K562 (cell line): ENCODE measurements around the gene SHB. TPM values are rescaled to one million over a fixed set of nuclear protein-coding genes. Genes with fewer than 3 reads are reported as not detected.

Experiments
- ATF3 ChIP-seq, 2 experiments: fragments of 450-650 bp in 1 of 2; sonication (generic) in 1 of 2; formaldehyde crosslinking in 1 of 2; IDR thresholded peaks in 1 of 2; conservative IDR thresholded peaks in 1 of 2; 2 replicates each; pipeline versions ENCODE4 v1.6.1 to v1.8.1; 2016 to 2023; ENCODE audit warnings: mild to moderate bottlenecking in 2 of 2, moderate library complexity in 2 of 2, inconsistent platforms in 1 of 2, missing genetic modification reagents in 1 of 2
- CREB3L1 ChIP-seq: fragments of 450-650 bp; IDR thresholded peaks from 2 replicates; pipeline ENCODE4 v1.6.1; 2014; ENCODE audit warnings: low read depth, mild to moderate bottlenecking, moderate library complexity, borderline replicate concordance
- ERF ChIP-seq: fragments of 450-650 bp; formaldehyde crosslinking; IDR thresholded peaks from 2 replicates; pipeline ENCODE4 v1.4.0; 2020; ENCODE audit warnings: mild to moderate bottlenecking, mixed read lengths
- IRF2 ChIP-seq: sonication (generic); formaldehyde crosslinking; IDR thresholded peaks from 2 replicates; pipeline ENCODE4 v1.8.1; 2022; ENCODE audit warnings: mild to moderate bottlenecking, missing genetic modification reagents
- KAT2B ChIP-seq: IDR thresholded peaks from one replicate; pipeline ENCODE4 v1.6.1; 2012; ENCODE audit warnings: low read depth, mild to moderate bottlenecking, control low read depth, inconsistent platforms, low read length, moderate library complexity
- LEF1 ChIP-seq: fragments of 450-650 bp; IDR thresholded peaks from 2 replicates; pipeline ENCODE4 v1.6.1; 2016; ENCODE audit warnings: mild to moderate bottlenecking
- MAFK ChIP-seq: IDR thresholded peaks from 2 replicates; pipeline ENCODE4 v1.6.1; 2011; ENCODE audit warnings: low read length, improper control_type of control experiment
- NBN ChIP-seq: fragments of 450-650 bp; IDR thresholded peaks from 2 replicates; pipeline ENCODE4 v1.6.1; 2016; ENCODE audit warnings: low read depth, mild to moderate bottlenecking
- NONO ChIP-seq, 2 experiments: fragments of 200-400 bp in 1 of 2; fragments of 450-650 bp in 1 of 2; formaldehyde crosslinking in 1 of 2; IDR thresholded peaks; 2 replicates each; pipeline ENCODE4 v1.6.1; 2017; ENCODE audit warnings: low read depth in 2 of 2, mild to moderate bottlenecking in 2 of 2, moderate library complexity in 2 of 2, low read length in 1 of 2
- NR1H2 ChIP-seq: sonication (generic); formaldehyde crosslinking; IDR thresholded peaks from 2 replicates; pipeline ENCODE4 v1.4.0; 2020; ENCODE audit warnings: mild to moderate bottlenecking, missing genetic modification reagents
- RAD51 ChIP-seq: fragments of 450-650 bp; IDR thresholded peaks from 2 replicates; pipeline ENCODE4 v1.7.1; 2016; ENCODE audit warnings: low read depth, mild to moderate bottlenecking, borderline replicate concordance
- RNF219 ChIP-seq: fragments of 250-450 bp; sonication (Bioruptor Pico); IDR thresholded peaks from 2 replicates; pipeline ENCODE4 v1.5.0; 2022; ENCODE audit warnings: mild to moderate bottlenecking
- TAF9B ChIP-seq: fragments of 450-650 bp; IDR thresholded peaks from 2 replicates; pipeline ENCODE4 v1.6.1; 2018; ENCODE audit warnings: mild to moderate bottlenecking; ENCODE audit not compliant: partially characterized antibody
- ZMIZ1 ChIP-seq, 2 experiments: fragments of 150-350 bp in 1 of 2; IDR thresholded peaks; 2 replicates each; pipeline ENCODE4 v1.6.1; 2012 to 2016; ENCODE audit warnings: low read depth in 2 of 2, low read length in 2 of 2, mild to moderate bottlenecking in 1 of 2, moderate library complexity in 1 of 2
- ZNF431 ChIP-seq: sonication (generic); formaldehyde crosslinking; IDR thresholded peaks from 2 replicates; pipeline ENCODE4 v1.8.0; 2022; ENCODE audit warnings: mild to moderate bottlenecking, missing genetic modification reagents
- ZNF551 ChIP-seq: fragments of 250-450 bp; sonication (Bioruptor Pico); IDR thresholded peaks from 2 replicates; pipeline ENCODE4 v1.5.0; 2021; ENCODE audit warnings: mild to moderate bottlenecking, moderate library complexity
- polyA plus RNA-seq, 8 experiments: library from polyadenylated mRNA; depleted of rRNA in 4 of 8; stranded (reverse) in 5 of 8; unstranded in 3 of 8; fragments of >200 nt; fragmentation: Nextera tagmentation in 2 of 8; fragmentation: Illumina TruSeq in 1 of 8; extraction: Ambion mirVana in 2 of 8; extraction: Trizol in 1 of 8; gene quantifications; 2 replicates each; pipeline versions ENCODE4 v1.2.1 to v1.2.3, GENCODE V29; 2011 to 2014; ENCODE audit warnings: inconsistent platforms in 1 of 8, missing spikeins in 1 of 8
- total RNA-seq, 7 experiments: library from RNA; depleted of rRNA in 6 of 7; stranded (reverse); fragments of >200 nt in 6 of 7; fragmentation: Illumina TruSeq in 2 of 7; extraction: Trizol in 2 of 7; gene quantifications; 2 replicates each; pipeline versions ENCODE4 v1.2.1 to v1.2.3, GENCODE V29; 2011 to 2021; ENCODE audit warnings: low replicate concordance in 1 of 7
- TF ChIP-seq, protein P1 (sequence below): sonication (generic); formaldehyde crosslinking; IDR thresholded peaks from 2 replicates; pipeline ENCODE4 v1.9.0; 2022; ENCODE audit warnings: mild to moderate bottlenecking, missing genetic modification reagents

SHB gene
- total and polyA plus RNA-seq, 9 of the 15 experiments (the other 6 are each of a cell fraction or from before 2014, with no cell fraction given), result 0.78 to 16.0 (median 5.3) TPM

- TF ChIP-seq ZMIZ1 (IDR thresholded peaks at IDR 0.05; ENCODE audit: low read depth in 2 of 2, low read length in 2 of 2) (0 out of 4 replicates have a peak, but pooled peaks of 1 of the 2 experiments have one; percentile 54), MAFK (peak; percentile 15; the same call in 1 of the 2 replicates), ZNF551 (no peak), LEF1 (peak; percentile 53; the same call in 1 of the 2 replicates), CREB3L1 (peak; percentile 75; the same call in 1 of the 2 replicates), ATF3 (IDR thresholded peaks at IDR 0.05) (no peak), ATF3 (CRISPR knock-in tag; conservative IDR thresholded peaks at IDR 0.05) (0 out of 2 replicates have a peak, but pooled peaks have one; percentile 43), RAD51 (peak; percentile 94), IRF2 (CRISPR knock-in tag) (no peak), NR1H2 (CRISPR knock-in tag) (peak; percentile 41), ZNF431 (CRISPR knock-in tag) (no peak), NBN (peak; percentile 82), ERF (CRISPR knock-in tag) (0 out of 2 replicates have a peak, but pooled peaks have one; percentile 62), KAT2B (no peak), NONO (IDR thresholded peaks at IDR 0.05; ENCODE audit: low read depth in 2 of 2, low read length in 1 of 2) (peak; percentile 45 to 94; a peak in 3 of 4 replicates), RNF219 (CRISPR knock-in tag) (no peak), TAF9B (no peak)
- TF ChIP-seq, protein P1, sequence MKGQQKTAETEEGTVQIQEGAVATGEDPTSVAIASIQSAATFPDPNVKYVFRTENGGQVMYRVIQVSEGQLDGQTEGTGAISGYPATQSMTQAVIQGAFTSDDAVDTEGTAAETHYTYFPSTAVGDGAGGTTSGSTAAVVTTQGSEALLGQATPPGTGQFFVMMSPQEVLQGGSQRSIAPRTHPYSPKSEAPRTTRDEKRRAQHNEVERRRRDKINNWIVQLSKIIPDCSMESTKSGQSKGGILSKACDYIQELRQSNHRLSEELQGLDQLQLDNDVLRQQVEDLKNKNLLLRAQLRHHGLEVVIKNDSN (CRISPR knock-in tag), result peak; percentile 99
Observed at GRCh38 chr9:37903647-37904444, 165.2 kb downstream of the SHB start, which contains the start of gene SLC25A51 (continued).
